Stimulated activated CD4-positive, alpha-beta T cell treated with anti-CD3 and anti-CD28 coated beads, Interleukin-4, amount 100 ng/mL, for 48 hours (primary cell): ENCODE measurements around the gene DDR1.
"Not testable (repeated sequence)": the region's sequence is repeated elsewhere in the genome, so short reads cannot be mapped to it uniquely, and the experiment has no call there.

Experiments
- DNase-seq, 2 donors: peaks; one replicate each; pipeline ENCODE4 v3.0.0-alpha.2; 2020; ENCODE audit warnings: low read depth in 2 of 2

The DDR1 gene

DNA sequence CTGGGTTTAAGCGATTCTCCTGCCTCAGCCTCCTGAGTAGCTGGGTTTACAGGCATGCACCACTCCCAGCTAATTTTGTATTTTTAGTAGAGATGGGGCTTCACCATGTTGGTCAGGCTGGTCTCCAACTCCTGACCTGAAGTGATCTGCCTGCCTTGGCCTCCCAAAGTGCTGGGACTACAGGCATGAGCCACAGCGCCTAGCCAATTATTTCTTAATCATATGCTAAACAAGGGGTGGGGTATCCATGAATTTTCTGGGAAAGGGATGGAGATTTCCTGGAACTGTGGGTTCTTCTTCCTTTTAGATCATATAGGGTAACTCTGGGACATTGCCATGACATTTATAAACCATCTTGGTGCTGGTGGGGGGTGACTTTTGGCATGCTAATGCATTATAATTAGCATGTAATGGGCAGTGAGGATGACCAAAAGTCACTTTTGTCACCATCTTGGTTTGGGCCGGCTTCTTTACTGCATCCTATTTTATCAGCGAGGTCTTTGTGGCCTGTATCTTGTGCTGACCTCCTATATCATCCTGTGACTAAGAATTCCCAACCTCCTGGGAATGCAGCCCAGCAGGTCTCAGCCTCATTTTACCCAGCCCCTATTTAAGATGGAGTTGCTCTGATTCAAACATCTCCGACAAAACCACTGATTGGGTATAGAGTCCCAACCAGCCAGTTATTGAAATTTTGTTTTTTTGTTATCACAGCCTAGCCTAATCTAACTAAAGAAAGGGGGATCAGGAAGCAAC is 29.9 kb upstream of the DDR1 start:
- no peak for DNase-seq

DNA sequence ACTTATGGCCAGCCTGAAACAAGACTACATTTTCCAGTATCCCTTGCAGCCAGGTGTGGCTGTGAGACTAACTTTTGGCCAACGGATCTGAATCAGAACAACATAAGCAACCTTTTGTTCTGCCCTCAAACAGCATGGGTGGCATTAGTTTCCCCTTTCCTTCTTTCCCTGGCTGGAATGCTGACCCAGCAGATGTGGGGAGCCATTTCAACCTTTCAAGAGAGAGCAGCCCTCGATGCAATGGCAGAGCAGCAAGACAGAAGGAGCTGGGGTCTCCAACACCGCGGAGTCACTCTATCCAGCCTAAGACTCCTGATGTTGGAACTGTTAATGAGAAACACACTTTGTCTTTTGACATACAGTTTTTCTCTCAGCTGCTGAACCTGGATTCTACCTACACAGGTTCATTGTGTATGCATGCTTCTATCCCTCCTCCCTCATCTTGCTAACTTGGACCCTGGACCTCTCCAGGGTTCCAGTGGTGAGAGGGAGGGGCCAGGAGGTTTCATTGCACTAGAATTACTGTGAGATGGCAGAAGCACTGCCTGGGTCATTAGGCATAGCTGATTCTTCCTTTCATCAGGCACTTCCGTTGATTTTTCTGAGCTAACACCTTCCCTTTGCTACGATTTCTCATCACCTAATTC is 28.8 kb upstream of the DDR1 start:
- DNase-seq, result no peak

DNA sequence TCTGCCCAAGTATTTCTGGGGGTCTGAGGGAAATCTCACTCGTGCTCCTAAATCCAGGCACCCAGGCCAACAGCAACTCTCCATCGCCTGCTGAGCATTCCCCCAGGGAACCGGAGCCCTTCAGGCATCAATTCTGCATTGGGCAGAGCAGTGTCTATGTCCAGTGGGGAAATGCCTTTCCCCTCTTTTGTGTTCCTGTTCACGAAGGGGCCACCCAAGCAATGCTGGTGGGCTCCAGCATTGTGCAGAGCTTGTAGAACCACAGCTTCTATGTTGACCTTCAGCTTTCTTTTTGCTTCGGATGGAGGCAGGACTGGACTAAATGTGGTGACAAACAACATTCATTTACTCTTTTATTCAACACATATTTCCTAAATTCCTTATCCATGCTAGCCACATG is 27.2 kb upstream of the DDR1 start:
- no peak for DNase-seq

DNA sequence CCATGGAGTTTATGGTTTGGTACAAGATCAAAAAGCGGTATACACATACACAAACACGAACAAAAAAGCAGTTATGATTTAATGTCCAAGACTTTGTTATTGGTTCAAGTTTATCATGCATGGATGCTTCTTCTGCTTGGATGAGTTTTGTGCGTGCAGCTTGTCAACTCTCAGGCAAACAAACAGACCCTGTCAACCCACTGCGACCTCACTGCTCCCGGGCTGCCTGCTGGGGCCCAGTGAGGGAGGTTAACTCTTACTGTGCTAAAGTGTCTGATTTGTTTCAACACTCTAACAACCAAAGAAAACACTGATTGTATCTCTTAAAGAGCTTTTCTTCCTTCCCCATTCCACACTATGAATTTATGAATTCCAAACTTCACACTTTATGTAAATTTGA is 26.8 kb upstream of the DDR1 start:
- DNase-seq, result no peak

DNA sequence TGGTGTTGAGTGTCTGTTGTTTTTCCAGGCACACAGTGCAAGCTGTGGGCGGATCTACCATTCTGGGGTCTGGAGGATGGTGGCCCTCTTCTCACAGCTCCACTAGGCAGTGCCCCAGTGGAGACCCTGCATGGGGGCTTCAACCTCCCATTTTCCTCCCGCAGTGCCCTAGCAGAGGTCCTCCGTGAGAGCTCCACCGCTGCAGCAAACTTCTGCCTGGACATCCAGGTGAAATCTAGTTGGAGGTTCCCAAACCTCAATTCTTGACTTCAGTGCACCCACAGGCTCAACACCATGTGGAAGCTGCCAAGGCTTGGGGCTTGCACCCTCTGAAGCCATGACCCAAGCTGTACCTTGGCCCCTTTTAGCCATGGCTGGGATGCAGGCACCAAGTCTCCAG is 24.6 kb upstream of the DDR1 start:
- DNase-seq, result not testable (repeated sequence)

DNA sequence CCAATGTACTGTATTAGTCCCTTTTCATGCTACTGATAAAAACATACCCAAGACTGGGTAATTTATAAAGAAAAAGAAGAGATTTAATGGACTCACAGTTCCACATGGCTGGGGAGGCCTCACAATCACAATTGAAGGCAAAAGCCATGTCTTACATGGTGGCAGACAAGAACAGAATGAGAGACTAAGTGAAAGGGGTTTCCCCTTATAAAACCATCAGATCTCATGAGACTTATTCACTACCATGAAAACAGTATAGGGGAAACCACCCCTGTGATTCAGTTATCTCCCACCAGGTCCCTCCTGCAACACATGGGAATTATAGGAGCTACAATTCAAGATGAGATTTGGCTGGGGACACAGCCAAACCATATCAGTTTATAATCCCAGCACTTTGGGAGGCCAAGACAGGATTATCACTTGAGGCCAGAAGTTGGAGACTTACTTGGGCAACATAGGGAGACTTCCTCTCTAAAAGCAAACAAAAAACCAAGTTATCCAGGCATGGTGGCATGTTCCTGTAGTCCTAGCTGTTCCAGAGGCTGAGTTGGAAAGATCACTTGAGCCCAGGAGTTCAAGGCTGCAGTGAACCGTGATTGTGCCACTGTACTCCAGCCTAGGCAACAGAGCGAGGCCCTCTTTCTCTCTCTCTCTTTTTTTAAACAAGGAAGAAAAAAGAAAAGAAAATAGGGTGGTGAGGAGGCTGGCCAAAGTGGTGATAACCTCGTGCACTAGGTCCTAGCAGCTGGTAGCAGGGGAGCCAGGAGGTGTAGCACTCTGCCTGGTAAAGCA is 22.9 kb upstream of the DDR1 start:
- DNase-seq, result no peak

DNA sequence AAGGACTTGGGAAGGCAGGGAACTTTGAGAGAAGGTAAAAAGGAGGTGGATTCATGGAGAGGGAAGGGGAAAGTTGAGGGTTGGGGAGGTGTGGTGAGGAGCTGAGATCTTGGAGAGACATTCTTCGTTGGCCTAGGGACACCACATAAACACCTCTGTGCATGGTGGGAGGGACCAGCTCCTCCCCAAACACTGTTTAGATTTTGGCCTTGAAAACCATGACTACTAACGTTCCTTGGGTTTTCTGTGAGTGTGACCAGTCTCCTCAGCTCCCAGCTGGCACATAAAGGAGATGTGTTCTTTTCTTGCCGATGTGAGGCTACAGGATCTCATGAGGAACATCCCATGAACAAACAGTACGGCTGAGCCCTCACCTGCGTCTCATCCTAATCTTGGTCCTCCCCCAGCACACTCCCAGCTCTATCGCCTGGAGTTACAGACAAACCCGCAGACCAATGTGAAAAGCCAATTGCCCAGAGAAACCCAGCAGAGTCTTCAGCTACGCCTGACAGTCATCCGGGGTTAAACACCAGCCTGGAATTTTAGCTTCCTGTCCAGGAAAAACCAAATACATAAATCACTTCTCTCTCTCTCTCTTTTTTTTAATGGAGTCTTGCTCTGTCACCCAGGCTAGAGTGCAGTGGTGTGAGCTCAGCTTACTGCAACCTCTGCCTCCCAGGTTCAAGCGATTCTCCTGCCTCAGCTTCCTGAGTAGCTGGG is 22.0 kb upstream of the DDR1 start:
- no peak for DNase-seq

DNA sequence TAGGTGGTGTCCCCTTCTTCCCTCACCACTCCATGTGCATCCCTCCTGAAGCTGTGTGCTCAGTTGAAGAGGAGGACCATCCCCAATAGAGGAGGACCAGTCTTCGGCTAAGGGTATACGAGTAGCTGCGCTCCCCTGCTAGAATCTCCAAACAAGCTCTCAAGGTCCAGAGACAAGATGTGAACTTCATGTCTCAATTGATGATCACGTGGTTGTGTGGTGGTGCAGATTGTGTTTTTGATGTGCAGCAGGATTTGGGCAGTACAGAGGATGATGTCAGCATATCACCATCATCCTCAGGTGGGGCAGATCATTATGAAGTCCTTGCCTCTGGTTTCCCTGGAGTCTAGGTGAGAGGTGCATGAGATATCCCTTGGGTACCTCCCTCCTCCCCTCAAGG is 20.0 kb upstream of the DDR1 start:
- DNase-seq, result no peak

DNA sequence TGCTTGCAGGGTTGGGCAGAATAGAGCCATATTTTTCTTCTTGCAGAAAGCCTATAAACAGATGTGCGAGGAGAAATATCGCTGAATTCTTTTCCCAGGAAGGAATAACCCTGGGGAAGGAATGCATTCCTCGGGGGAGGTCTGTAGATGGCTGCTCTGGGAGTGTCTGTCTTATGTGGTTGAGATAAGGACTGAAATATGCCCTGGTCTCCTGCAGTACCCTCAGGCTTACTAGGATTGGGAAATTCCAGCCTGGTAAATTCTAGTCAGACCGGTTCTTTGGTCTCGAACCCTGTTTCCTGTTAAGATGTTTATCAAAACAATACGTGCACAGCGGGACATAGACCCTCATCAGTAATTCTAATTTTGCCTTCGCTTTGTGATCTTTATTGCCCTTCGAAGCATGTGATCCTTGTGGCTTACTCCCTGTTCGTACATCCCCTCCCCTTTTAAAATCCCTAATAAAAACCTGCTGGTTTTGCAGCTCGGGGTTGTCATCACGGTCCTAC is 15.0 kb upstream of the DDR1 start:
- not testable (repeated sequence) for DNase-seq

DNA sequence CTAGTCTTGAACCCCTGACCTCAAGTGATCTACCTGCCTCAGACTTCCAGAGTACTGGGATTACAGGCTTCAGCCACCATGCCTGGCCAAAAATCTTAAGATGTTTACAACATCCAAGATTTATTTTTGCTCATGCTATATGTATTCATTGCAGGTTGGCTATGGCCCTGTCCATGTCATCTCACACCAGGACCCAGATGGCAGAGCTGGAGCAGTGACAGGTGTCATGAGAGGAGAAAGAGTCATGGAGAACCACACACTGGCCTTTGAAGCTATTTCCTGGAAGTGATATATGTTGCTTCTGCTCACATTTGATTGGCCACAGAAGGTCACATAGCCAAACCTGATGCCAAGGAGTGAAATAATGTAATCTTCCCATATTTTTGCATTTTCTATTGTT is 13.8 kb upstream of the DDR1 start:
- no peak for DNase-seq

DNA sequence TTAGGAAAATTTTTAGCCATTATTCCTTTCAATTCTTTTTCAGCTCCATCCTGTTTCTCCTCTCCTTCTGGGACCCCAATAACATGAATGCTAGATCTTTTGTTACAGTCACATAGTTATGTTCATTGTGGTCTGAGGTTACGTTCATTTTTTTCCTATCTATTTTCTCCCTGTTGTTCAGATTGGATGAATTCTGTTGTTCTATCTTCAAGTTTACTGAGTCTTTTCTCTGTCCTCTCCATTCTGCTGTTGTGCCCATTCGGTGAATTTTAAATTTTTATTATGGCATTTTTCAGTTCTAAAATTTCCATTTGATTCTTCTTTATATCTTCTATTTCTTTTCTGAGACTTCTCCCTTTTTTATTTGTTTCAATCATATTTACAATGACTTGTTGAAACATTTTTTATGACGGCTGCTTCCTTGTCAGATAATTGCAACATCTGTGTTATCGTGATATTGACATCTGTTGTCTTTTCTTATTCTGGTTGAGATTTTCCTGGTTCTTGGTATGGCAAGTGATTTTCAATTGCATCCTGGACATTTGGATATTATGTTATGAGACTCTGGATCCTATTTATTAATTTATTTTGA is 12.6 kb upstream of the DDR1 start:
- no peak for DNase-seq

DNA sequence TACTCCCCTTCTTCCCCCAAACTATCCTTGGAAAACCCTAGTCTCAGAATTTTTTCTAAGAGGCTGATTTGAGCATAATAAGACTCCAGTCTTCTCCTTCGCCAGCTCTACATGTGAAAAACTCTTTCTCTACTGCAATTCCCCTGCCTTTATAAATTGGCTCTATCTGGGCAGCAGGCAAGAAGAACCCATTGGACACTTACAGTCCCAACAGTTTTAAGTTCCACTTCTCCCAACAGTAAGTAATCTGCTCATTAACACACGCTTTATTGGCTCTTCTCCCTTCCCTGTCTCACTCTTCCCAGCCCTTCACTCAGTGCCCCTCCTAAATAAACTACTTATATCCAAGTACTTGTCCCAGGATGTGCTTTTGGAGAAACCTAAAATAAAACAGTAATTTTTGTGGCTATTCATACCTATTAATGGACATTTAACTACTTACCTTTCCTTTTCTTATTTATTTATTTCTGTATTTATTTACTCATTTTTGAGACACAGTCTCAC is 11.1 kb upstream of the DDR1 start:
- no peak for DNase-seq

DNA sequence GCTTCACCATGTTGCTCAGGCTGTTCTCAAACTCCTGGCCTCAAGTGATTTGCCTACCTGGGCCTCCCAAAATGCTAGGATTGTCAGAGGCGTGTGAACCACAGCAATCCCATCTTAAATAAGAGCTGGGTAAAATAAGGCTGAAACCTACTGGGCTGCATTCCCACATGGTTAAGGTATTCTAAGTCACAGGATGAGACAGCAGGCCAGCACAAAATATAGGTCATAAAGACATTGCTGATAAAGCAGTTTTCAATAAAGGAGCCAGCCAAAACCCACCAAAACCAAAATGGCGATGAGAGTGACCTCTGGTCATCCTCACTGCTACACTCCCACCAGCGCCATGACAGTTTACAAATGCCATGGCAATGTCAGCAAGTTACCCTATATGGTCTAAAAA is 10.5 kb upstream of the DDR1 start:
- not testable (repeated sequence) for DNase-seq

DNA sequence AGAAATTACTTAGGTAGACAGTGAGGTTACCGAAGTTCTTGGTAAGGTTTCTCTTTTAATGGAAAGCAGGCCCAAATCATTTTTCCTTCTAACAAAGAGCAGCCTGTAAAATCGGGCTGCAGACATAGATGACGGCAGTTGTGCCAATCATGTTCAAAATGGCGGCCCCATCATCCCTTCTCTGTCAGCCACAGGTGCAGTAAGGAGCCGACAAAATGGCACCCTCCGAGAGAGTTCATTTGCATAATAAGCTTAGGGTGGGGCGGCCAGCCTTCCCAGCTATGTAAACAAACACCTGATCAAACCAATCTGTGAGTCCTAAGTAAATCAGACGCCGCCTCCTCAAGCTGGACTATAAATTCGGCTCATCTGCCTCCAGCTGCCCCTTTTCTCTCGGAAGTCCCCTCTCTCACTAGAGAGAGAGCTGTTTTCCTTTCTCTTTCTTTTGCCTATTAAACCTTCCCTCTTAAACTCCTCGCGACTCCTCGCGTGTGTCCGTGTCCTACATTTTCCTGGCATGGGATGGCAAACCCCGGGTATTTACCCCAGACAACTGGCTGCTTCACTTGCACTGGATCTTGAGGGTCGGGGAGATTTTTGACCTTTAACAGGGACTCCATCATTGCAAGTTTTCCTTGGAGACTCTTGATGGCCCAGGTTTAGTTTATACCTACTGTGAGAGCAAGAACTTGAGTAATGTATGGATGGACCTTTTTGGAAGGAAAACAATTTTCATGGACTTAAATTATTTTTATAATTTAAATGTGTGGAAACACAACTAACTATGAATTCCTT is 8.9 kb upstream of the DDR1 start:
- no peak for DNase-seq

DNA sequence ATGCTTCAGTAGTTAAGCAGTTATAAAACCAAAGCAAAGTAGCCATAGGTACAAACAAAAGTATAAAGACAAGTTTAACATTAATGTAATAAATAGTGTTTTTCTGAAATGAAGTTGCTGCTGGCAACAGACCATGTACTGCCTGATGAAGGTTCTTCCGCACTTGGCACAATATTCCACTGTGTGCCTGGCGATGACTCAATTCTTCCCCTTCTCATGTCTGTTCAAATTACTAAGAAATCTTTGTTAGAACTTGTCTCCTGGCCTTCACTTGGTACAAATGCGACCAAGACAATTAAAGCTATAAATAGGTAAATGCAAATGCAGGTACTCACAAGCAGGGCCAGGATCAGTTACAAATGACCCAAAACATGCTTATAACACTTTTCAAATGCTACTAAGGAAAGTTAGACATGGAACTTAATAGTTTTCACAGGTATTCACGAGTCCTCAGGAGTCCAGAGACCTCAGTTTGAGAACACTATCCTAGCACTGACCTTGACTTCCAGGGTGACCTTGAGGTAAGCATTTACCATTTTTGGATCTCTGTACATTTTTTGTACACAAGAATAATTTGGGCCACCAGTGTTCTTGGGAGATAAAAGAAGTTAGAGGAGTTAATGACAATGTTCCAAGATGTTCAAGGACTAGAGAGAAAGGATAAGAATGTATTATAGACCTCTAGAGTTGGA is 8.1 kb upstream of the DDR1 start:
- no peak for DNase-seq

DNA sequence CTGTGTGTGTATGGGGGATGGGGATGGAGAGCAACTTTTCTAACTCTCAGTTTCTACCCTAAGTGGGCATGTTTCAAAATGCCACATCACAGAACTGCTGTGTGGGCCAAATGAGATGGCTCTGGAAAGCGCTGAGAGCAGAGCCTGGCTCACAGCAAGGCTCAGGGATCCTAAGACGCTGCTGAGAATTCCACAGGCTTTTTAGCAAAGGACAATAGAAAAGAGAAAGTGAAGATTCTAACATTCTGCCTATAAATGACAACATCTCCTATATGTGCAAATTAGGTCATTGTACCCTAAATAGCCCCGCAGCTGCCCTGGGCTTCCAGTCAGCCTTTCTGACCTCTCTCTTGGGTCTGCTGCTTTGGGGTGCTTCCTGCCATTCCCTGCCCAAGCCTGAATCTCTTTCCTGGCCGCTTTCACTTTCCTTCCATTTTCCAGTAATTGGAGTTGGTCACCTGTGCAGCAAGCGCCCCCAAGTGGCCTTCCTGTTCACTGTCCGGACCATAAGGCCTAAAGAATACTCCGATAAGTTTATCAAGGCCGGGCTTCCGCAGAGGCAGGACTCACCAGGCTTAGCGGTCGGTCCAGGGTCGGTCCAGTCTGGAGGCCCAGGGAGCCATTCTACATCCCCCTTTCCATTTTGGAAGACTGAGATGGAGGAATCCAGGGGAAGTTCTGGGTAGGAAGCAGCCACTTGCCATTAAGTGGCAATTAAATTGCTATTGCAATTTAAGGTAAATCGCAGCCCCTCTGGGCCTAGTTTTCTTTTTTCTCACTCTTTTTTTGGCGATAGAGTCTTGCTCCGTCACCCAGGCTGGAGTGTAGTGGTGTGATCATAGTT is 6.7 kb upstream of the DDR1 start:
- peak; percentile 57 to 68 for DNase-seq

DNA sequence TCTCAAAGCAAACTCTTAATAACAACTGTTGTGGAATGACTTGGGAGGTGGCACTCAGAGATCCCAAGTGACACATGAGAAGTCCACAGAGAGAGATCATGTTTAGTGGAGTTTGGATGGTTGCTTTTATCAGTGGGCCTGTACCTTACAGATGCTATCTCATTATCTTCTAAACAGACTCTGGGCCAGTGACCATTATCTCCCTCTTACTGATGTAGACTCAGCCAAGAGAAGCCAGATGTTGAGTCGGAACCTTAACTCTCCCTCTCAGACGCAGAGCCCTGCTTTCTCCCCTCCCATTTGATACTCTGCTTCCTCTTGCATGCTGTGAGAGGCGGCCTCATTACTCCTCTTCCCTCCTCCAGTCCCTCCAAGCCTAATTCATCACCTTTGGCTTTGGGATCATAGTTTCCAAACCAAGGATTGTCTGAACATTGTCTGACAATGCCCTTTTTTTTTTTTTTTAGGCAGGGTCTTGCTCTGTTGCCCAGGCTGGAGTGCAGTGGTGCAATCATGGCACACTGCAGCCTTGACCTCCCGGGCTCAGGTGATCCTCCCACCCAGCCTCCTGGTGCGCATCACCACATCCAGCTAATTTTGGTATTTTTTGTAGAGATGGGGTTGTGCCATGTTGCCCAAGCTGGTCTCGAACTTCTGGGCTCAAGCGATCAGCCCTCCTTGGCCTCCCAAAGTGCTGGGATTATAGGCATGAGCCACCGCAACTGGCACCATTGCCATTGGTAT is 4.5 kb upstream of the DDR1 start:
- DNase-seq, result no peak

DNA sequence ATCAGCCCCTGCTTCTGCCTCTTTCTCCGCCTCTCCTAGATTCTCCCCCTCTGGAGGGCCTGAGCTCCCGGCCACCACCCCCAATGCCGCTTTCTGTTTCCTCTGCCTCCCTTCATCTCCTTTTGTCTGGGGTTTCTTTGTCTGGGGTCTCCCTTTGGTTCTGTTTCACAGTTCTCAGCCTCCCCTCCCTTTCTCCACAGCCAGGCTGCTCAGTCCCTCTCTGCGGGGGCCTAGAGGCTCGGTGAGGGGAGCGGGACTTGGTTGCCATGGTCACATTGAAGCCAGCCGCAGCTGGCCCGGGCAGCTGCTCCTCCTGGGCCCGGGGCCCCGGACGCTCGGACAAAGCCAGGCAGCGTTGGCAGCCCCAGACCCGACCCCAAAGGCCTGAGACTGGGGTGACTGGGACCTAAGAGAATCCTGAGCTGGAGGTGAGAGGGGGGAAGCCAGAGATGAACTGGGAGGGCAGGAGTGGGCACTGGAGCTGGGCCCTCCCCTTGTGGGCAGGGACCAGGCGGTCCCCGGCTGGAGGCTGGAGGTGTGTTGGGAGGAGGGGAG is 3.5 kb upstream of the DDR1 start:
- no peak for DNase-seq
